IMR-90 (cell line): ENCODE results near the gene CACNG8. TPM values are rescaled to one million over a fixed set of nuclear protein-coding genes. Genes with fewer than 3 reads are reported as not detected.

Source experiments
- ATAC-seq: fragments of 200-7000 bp; cut with Tn5 transposase; 2 replicates; pipeline ENCODE4 v1.9.1; 2020; ENCODE audit warnings: low read depth, mild to moderate bottlenecking, moderate library complexity
- BruUV-seq: library from RNA; stranded (reverse); fragments of 400-500 nt; replicated peaks from 2 replicates; lab custom pipeline; 2021; lab: Mats Ljungman, UMichigan
- CTCF ChIA-PET: fragments of 300-600 bp; formaldehyde crosslinking; extraction: SDS; loops from one replicate; lab custom pipeline; 2021; ENCODE audit warnings: antibody characterized with exemption; lab: Yijun Ruan, JAX
- POLR2A ChIA-PET: fragments of 300-600 bp; sonication (Branson Sonifier 250); formaldehyde crosslinking; loops from one replicate; lab custom pipeline; 2022; ENCODE audit warnings: antibody characterized with exemption; ENCODE audit not compliant: unreplicated experiment; lab: Charles Lee
- DNase-seq: peaks from one replicate; pipeline ENCODE4 v3.0.0; 2013
- H2AFZ ChIP-seq: replicated peaks from 2 replicates; pipeline ENCODE3; 2013; ENCODE audit warnings: low read length, mild to moderate bottlenecking; ENCODE audit not compliant: poor library complexity
- H2AK5ac ChIP-seq: 2 replicates; pipeline ENCODE4 v1.6.1; 2013; ENCODE audit warnings: low read depth, low read length, inconsistent platforms
- H2AK9ac ChIP-seq: replicated peaks from 2 replicates; pipeline ENCODE3; 2013; ENCODE audit warnings: mild to moderate bottlenecking, low read depth, low read length, moderate library complexity; ENCODE audit not compliant: poor library complexity
- H2BK120ac ChIP-seq: 2 replicates; pipeline ENCODE4 v1.6.1; 2013; ENCODE audit warnings: low read depth, low read length, inconsistent platforms
- H2BK15ac ChIP-seq: 3 replicates; pipeline ENCODE4 v1.6.1; 2013; ENCODE audit warnings: low read depth, low read length, inconsistent platforms
- H2BK20ac ChIP-seq: 2 replicates; pipeline ENCODE4 v1.6.1; 2013; ENCODE audit warnings: low read depth, mild to moderate bottlenecking, inconsistent platforms, low read length, moderate library complexity
- H2BK5ac ChIP-seq: 2 replicates; pipeline ENCODE4 v1.6.1; 2013; ENCODE audit warnings: mild to moderate bottlenecking, low read depth, low read length, inconsistent platforms; ENCODE audit not compliant: poor library complexity, severe bottlenecking
- H3K14ac ChIP-seq: replicated peaks from 2 replicates; pipeline ENCODE4 v1.6.1; 2013; ENCODE audit warnings: low read depth, low read length, inconsistent platforms
- H3K18ac ChIP-seq: 2 replicates; pipeline ENCODE4 v1.6.1; 2013; ENCODE audit warnings: low read depth, low read length, control low read depth
- H3K23ac ChIP-seq: 2 replicates; pipeline ENCODE4 v1.6.1; 2013; ENCODE audit warnings: low read depth, low read length, inconsistent platforms
- H3K27ac ChIP-seq: 2 replicates; pipeline ENCODE4 v1.5.1; 2013; ENCODE audit warnings: mild to moderate bottlenecking, control low read depth, low read length; ENCODE audit not compliant: insufficient read depth
- H3K27me3 ChIP-seq: 2 replicates; pipeline ENCODE4 v1.6.1; 2013; ENCODE audit warnings: low read length; ENCODE audit not compliant: control insufficient read depth, insufficient read depth
- H3K36me3 ChIP-seq: 2 replicates; pipeline ENCODE4 v1.6.1; 2013; ENCODE audit warnings: low read length, mixed read lengths; ENCODE audit not compliant: control insufficient read depth, insufficient read depth
- H3K4ac ChIP-seq: 2 replicates; pipeline ENCODE4 v1.6.1; 2013; ENCODE audit warnings: low read depth, low read length, inconsistent platforms
- H3K4me1 ChIP-seq: 2 replicates; pipeline ENCODE4 v1.6.1; 2013; ENCODE audit warnings: low read length, mixed read lengths; ENCODE audit not compliant: control insufficient read depth, insufficient read depth
- H3K4me2 ChIP-seq: 2 replicates; pipeline ENCODE4 v1.6.1; 2013; ENCODE audit warnings: low read depth, mild to moderate bottlenecking, control low read depth, low read length, moderate library complexity
- H3K4me3 ChIP-seq: 2 replicates; pipeline ENCODE4 v1.5.1; 2013; ENCODE audit warnings: low read depth, mild to moderate bottlenecking, control low read depth, low read length, moderate library complexity; ENCODE audit not compliant: insufficient read depth
- H3K56ac ChIP-seq: 2 replicates; pipeline ENCODE4 v1.6.1; 2013; ENCODE audit warnings: low read length, inconsistent platforms; ENCODE audit not compliant: insufficient read depth; ENCODE audit errors: extremely low read depth
- H3K79me1 ChIP-seq, 2 experiments: 2 replicates each; pipeline ENCODE4 v1.6.1; 2013; ENCODE audit warnings: low read length in 2 of 2, inconsistent platforms in 1 of 2, low read depth in 1 of 2
- H3K9ac ChIP-seq: 2 replicates; pipeline ENCODE4 v1.6.1; 2013; ENCODE audit warnings: low read depth, low read length, control low read depth
- H3K9me1 ChIP-seq: 2 replicates; pipeline ENCODE4 v1.6.1; 2013; ENCODE audit warnings: low read length, inconsistent platforms; ENCODE audit not compliant: insufficient read depth
- H3K9me3 ChIP-seq: 2 replicates; pipeline ENCODE4 v1.6.1; 2013; ENCODE audit warnings: low read length; ENCODE audit not compliant: control insufficient read depth, insufficient read depth
- H4K20me1 ChIP-seq: 2 replicates; pipeline ENCODE4 v1.6.1; 2013; ENCODE audit warnings: low read length, inconsistent platforms; ENCODE audit not compliant: insufficient read depth
- H4K5ac ChIP-seq: 2 replicates; pipeline ENCODE4 v1.6.1; 2013; ENCODE audit warnings: mild to moderate bottlenecking, low read depth, low read length, control low read depth
- H4K8ac ChIP-seq, 2 experiments: 2 replicates each; pipeline ENCODE4 v1.6.1; 2013; ENCODE audit warnings: low read depth in 2 of 2, low read length in 2 of 2, control low read depth in 1 of 2, inconsistent platforms in 1 of 2
- H4K91ac ChIP-seq: 2 replicates; pipeline ENCODE4 v1.6.1; 2013; ENCODE audit warnings: low read depth, low read length, inconsistent platforms; ENCODE audit not compliant: insufficient read depth
- BHLHE40 ChIP-seq: fragments of 150-350 bp; IDR thresholded peaks from 2 replicates; pipeline ENCODE4 v1.6.1; 2016; ENCODE audit warnings: mild to moderate bottlenecking, low read depth, low read length
- CEBPB ChIP-seq: IDR thresholded peaks from 2 replicates; pipeline ENCODE4 v1.6.1; 2012; ENCODE audit warnings: low read depth, low read length, improper control_type of control experiment
- CHD1 ChIP-seq: IDR thresholded peaks from 2 replicates; pipeline ENCODE4 v1.6.1; 2012; ENCODE audit warnings: low read depth, low read length, improper control_type of control experiment
- CTCF ChIP-seq: conservative IDR thresholded peaks from 2 replicates; pipeline ENCODE4 v1.5.1; 2012; ENCODE audit warnings: mild to moderate bottlenecking, low read depth, low read length, improper control_type of control experiment
- ELK1 ChIP-seq: fragments of 150-350 bp; IDR thresholded peaks from 2 replicates; pipeline ENCODE4 v1.6.1; 2016; ENCODE audit warnings: low read depth, mild to moderate bottlenecking, low read length, moderate library complexity, borderline replicate concordance
- FOS ChIP-seq: fragments of 150-350 bp; IDR thresholded peaks from 2 replicates; pipeline ENCODE4 v1.6.1; 2016; ENCODE audit warnings: low read depth, low read length
- MAZ ChIP-seq: IDR thresholded peaks from 2 replicates; pipeline ENCODE4 v1.6.1; 2012; ENCODE audit warnings: low read depth, mild to moderate bottlenecking, low read length, improper control_type of control experiment, moderate library complexity, borderline replicate concordance
- MXI1 ChIP-seq: IDR thresholded peaks from 2 replicates; pipeline ENCODE4 v1.6.1; 2012; ENCODE audit warnings: low read depth, mild to moderate bottlenecking, low read length, moderate library complexity, borderline replicate concordance
- NFE2L2 ChIP-seq: fragments of 150-350 bp; IDR thresholded peaks from 2 replicates; pipeline ENCODE4 v1.6.1; 2016; ENCODE audit warnings: low read depth, mild to moderate bottlenecking, low read length
- POLR2A ChIP-seq: IDR thresholded peaks from 2 replicates; pipeline ENCODE4 v1.6.1; 2012; ENCODE audit warnings: mild to moderate bottlenecking, low read depth, low read length
- RAD21 ChIP-seq: IDR thresholded peaks from 2 replicates; pipeline ENCODE4 v1.6.1; 2012; ENCODE audit warnings: low read length, improper control_type of control experiment
- RCOR1 ChIP-seq: IDR thresholded peaks from 2 replicates; pipeline ENCODE4 v1.6.1; 2012; ENCODE audit warnings: mild to moderate bottlenecking, low read length, improper control_type of control experiment; ENCODE audit not compliant: insufficient replicate concordance
- RFX5 ChIP-seq: IDR thresholded peaks from 2 replicates; pipeline ENCODE4 v1.8.0; 2012; ENCODE audit warnings: low read depth, mild to moderate bottlenecking, low read length, moderate library complexity
- SMC3 ChIP-seq: fragments of 150-350 bp; IDR thresholded peaks from 2 replicates; pipeline ENCODE4 v1.6.1; 2016; ENCODE audit warnings: low read depth, mild to moderate bottlenecking, antibody characterized with exemption, low read length, moderate library complexity
- USF2 ChIP-seq: fragments of 150-350 bp; IDR thresholded peaks from 2 replicates; pipeline ENCODE4 v1.6.1; 2017; ENCODE audit warnings: mild to moderate bottlenecking, antibody characterized with exemption, low read length, low read depth
- WGBS, 2 experiments: methylation state at CpG; one replicate each; pipeline versions ENCODE4 v1.1.5 to v1.1.7; 2013; ENCODE audit warnings: missing lambda C conversion rate in 2 of 2; ENCODE audit not compliant: insufficient read length in 1 of 2; ENCODE audit errors: extremely low coverage in 2 of 2; 5-methylcytosine and 5-hydroxymethylcytosine counted together
- dilution Hi-C: fragments of 300-500 bp; cut with HindIII; formaldehyde crosslinking; loops from one replicate; pipeline ENCODE4 v1.14.3; 2018; ENCODE audit warnings: low sequenced_read_pairs; ENCODE audit not compliant: unreplicated experiment
- in situ Hi-C: fragments of 300-500 bp; cut with MboI; formaldehyde crosslinking; loops from 3 replicates; pipeline ENCODE4 v1.14.3; 2019; ENCODE audit warnings: low sequenced_read_pairs, inconsistent platforms, mixed read lengths
- intact Hi-C: fragments of 100-400 bp; cut with micrococcal nuclease; formaldehyde crosslinking; loops from 2 replicates; pipeline ENCODE4 v1.10.0; 2022
- polyA plus RNA-seq, 3 experiments: library from polyadenylated mRNA; depleted of rRNA; stranded (reverse); fragments of >200 nt; gene quantifications; 2 replicates each; pipeline ENCODE4 v1.2.3, GENCODE V29; 2012; ENCODE audit warnings: low replicate concordance in 1 of 3
- total RNA-seq: library from RNA; depleted of rRNA; stranded (reverse); fragments of >200 nt; gene quantifications from 2 replicates; pipeline ENCODE4 v1.2.3, GENCODE V29; 2012

The CACNG8 gene
- total and polyA plus RNA-seq, 2 of the 4 experiments (the other 2 are of a cell fraction), result 0.15 TPM; not detected in 1

GRCh38 chr19:54029301-54029700 is 66.6 kb downstream of the CACNG8 start:
- POLR2A ChIA-PET, result interaction anchor here (0.5 kb wide), 1 partner anchor 199 kb away, joined by 6 read pairs; no protein-coding TSS in a partner anchor

More at GRCh38 chr19:54029301-54029700, 66.6 kb downstream of the CACNG8 start:
- no peaks in the 10 kb centered on the region for H3K4me1 ChIP-seq
- no peak overlapping the region for H3K9ac ChIP-seq
- dilution Hi-C loops (no loop called here), intact Hi-C loops (loop anchor here (10.0 kb wide), 1 partner anchor 834 kb away; the partner anchor contains the start of gene ZNF665), in situ Hi-C loops (loop anchor here (10.0 kb wide), 1 partner anchor 144 kb away; the partner anchor contains the start of gene PRKCG)
- no peak overlapping the region for H3K56ac ChIP-seq
- WGBS, 2 experiments, result no CpG with 5 or more reads among the region's 3 CpGs
- no peak overlapping the region for H4K5ac ChIP-seq
- H3K27me3 ChIP-seq, result no peaks in the 10 kb centered on the region
- H3K18ac ChIP-seq, result no peak overlapping the region
- no peak overlapping the region for H3K4ac ChIP-seq
- H2AK5ac ChIP-seq, result no peak overlapping the region
- H2AFZ ChIP-seq, result no peak overlapping the region
- CTCF ChIA-PET, result interaction anchor here (0.7 to 1.3 kb wide), 3 partner anchors 123 to 222 kb away, joined by 3 to 12 read pairs (median 9); no protein-coding TSS in a partner anchor
- DNase-seq, result no peak
- BruUV-seq, result no TSS peak
- no peak overlapping the region for H3K27ac ChIP-seq
- no peaks in the 10 kb centered on the region for H3K9me1 ChIP-seq
- no peak overlapping the region for H2BK120ac ChIP-seq
- H2BK15ac ChIP-seq, result no peak overlapping the region
- H2BK5ac ChIP-seq, result no peak overlapping the region
- H3K4me2 ChIP-seq, result no peak overlapping the region
- H3K23ac ChIP-seq, result no peak overlapping the region
- ATAC-seq, result no peak
- no peak overlapping the region for H2BK20ac ChIP-seq
- no peaks in the 10 kb centered on the region for H4K20me1 ChIP-seq
- no peaks in the 10 kb centered on the region for H3K9me3 ChIP-seq
- H3K4me3 ChIP-seq, result no peak overlapping the region
- H3K36me3 ChIP-seq, result no peaks in the 10 kb centered on the region
- H2AK9ac ChIP-seq, result no peak overlapping the region
- no peak overlapping the region for H4K91ac ChIP-seq
- TF ChIP-seq RAD21 (no peak), FOS (no peak), USF2 (no peak), CEBPB (no peak), MXI1 (no peak), RCOR1 (no peak), POLR2A (no peak), BHLHE40 (no peak), CTCF (no peak), SMC3 (no peak), RFX5 (no peak), NFE2L2 (no peak), MAZ (no peak), ELK1 (no peak), CHD1 (no peak)
- H4K8ac ChIP-seq, result no peak overlapping the region
- no peaks in the 10 kb centered on the region for H3K79me1 ChIP-seq
- no peak overlapping the region for H3K14ac ChIP-seq
